Measurements from ENCODE around the gene CHST11. TPM values are rescaled to one million over a fixed set of nuclear protein-coding genes. Genes with fewer than 3 reads are reported as not detected.
A peak's percentile ranks its signal among the peaks of the same experiment; 100 is the strongest.

CHST11 gene
- total and polyA plus RNA-seq, 9 of the 15 experiments (the other 6 are each of a cell fraction or from before 2014, with no cell fraction given) = 2.3 to 38.7 (median 15.0) TPM

DNA sequence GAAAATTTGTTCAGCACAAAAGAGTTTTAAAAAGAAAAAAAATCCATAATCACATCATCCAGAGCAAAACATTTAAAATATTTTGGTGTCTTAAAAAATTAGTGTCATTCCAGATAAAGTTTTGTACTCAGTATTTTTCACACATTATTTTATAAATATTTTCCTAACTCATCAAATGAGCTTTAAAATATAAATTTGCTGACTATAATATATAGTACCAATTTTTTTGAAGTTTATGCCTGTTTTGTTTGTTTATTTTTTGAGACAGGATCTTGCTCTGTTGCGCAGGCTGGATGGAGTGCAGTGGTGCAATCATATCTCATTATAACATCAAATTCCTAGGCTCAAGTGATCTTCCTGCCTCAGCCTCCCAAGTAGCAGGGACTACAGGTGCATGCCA, 337.2 kb downstream of the CHST11 start:
- no peak for TF ChIP-seq SREBF2 (CRISPR knock-in tag; IDR thresholded peaks at IDR 0.05)
- peak; percentile 25; the same call in 1 of the 2 replicates for TF ChIP-seq MAFG (tag; conservative IDR thresholded peaks at IDR 0.05)
- no peak for TF ChIP-seq MTF1 (CRISPR knock-in tag; IDR thresholded peaks at IDR 0.05; ENCODE audit: borderline replicate concordance)
- peak; percentile 51; the same call in 1 of the 2 replicates for TF ChIP-seq C11orf30 (IDR thresholded peaks at IDR 0.05; ENCODE audit: low read depth)
- TF ChIP-seq ZNF316 (IDR thresholded peaks at IDR 0.05) = peak; percentile 73
- Histone ChIP-seq H3K4me3 (no peak overlapping the region), H3K36me3 (ENCODE audit: control insufficient read depth, insufficient read depth, low read length) (no peaks in the 10 kb centered on the region), H3K9me3 (replicated peaks; ENCODE audit: control insufficient read depth, insufficient read depth, low read depth, low read length) (no peaks in the 10 kb centered on the region), H3K9me1 (ENCODE audit: control insufficient read depth, insufficient read depth, low read length) (no peaks in the 10 kb centered on the region), H3K79me2 (ENCODE audit: control insufficient read depth, insufficient read depth, low read length) (no peaks in the 10 kb centered on the region), H4K20me1 (replicated peaks; ENCODE audit: control insufficient read depth, insufficient read depth, low read length) (no peaks in the 10 kb centered on the region), H3K27me3 (ENCODE audit: control insufficient read depth in 2 of 2, insufficient read depth in 2 of 2, low read length in 2 of 2) (peaks cover 0 to 7% of the 10 kb centered on the region in 2 experiments; a peak in 1 of 5 replicates), H2AFZ (ENCODE audit: low read depth, low read length) (no peak overlapping the region), H3K9ac (ENCODE audit: insufficient read depth in 1 of 2, low read depth in 2 of 2, low read length in 2 of 2) (no peak overlapping the region), H3K4me2 (ENCODE audit: insufficient read depth, low read length) (no peak overlapping the region), H3K4me1 (replicated peaks in 1 of 2; ENCODE audit: control insufficient read depth in 2 of 2, insufficient read depth in 2 of 2, low read length in 2 of 2) (peaks cover 6 to 12% of the 10 kb centered on the region in 2 experiments; a peak in 3 of 5 replicates), H3K27ac (ENCODE audit: extremely low read depth, low read depth, low read length) (no peak overlapping the region)
- in situ Hi-C loops (cut with MboI) (no loop called here), intact Hi-C loops (cut with micrococcal nuclease) (no loop called here)
- ATAC-seq = no peak
- no TSS peak for BruUV-seq (replicated peaks)
- no peak for FAIRE-seq
- POLR2A ChIA-PET = interaction anchor here (1.0 kb wide), 1 partner anchor 19 kb away, joined by 3 read pairs; no protein-coding TSS in a partner anchor
- CTCF ChIA-PET (ENCODE audit: low intra/inter-chr PET ratio) = no interaction called here
- DNase-seq (ENCODE audit: extremely low read depth in 1 of 4, low spot score in 3 of 4) = no peak
- WGBS (ENCODE audit: insufficient coverage, low coverage, missing lambda C conversion rate) = 83% methylated on average over 1 of the region's 1 CpG

DNA sequence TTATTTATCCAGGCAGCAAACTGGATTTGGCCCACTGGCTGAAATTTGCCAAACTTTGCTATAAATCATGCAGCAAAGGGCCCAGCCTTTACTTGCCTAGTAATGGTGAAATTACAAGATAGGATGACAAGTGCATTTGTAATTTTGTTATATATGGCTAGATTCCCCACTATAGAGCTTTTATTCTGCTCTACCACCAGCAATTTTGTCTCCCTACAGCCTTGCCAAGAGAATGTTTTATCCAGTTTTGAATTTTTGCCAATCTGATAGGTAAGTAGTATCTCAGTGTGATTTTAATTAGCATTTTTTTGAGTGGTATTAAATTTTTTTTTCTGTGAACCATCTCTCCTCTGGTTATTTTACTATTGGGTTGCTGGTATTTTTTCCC, 339.7 kb downstream of the CHST11 start:
- DNase-seq (ENCODE audit: extremely low read depth in 1 of 4, low spot score in 3 of 4) (no peak), ATAC-seq (no peak), FAIRE-seq (no peak)
- H3K4me1 ChIP-seq (replicated peaks in 1 of 2; ENCODE audit: control insufficient read depth in 2 of 2, insufficient read depth in 2 of 2, low read length in 2 of 2) = peaks cover 0 to 6% of the 10 kb centered on the region in 2 experiments; a peak in 1 of 5 replicates
- no peak overlapping the region for H3K4me2 ChIP-seq (ENCODE audit: insufficient read depth, low read length)
- H4K20me1 ChIP-seq (replicated peaks; ENCODE audit: control insufficient read depth, insufficient read depth, low read length) = no peaks in the 10 kb centered on the region
- no peaks in the 10 kb centered on the region for H3K9me3 ChIP-seq (replicated peaks; ENCODE audit: control insufficient read depth, insufficient read depth, low read depth, low read length)
- H3K36me3 ChIP-seq (ENCODE audit: control insufficient read depth, insufficient read depth, low read length) = no peaks in the 10 kb centered on the region
- H3K9me1 ChIP-seq (ENCODE audit: control insufficient read depth, insufficient read depth, low read length) = no peaks in the 10 kb centered on the region
- no peak overlapping the region for H3K9ac ChIP-seq (ENCODE audit: insufficient read depth in 1 of 2, low read depth in 2 of 2, low read length in 2 of 2)
- in situ Hi-C loops (cut with MboI) (no loop called here), intact Hi-C loops (cut with micrococcal nuclease) (no loop called here)
- no peak overlapping the region for H2AFZ ChIP-seq (ENCODE audit: low read depth, low read length)
- no peak overlapping the region for H3K4me3 ChIP-seq
- no peak overlapping the region for H3K27ac ChIP-seq (ENCODE audit: extremely low read depth, low read depth, low read length)
- no TSS peak for BruUV-seq (replicated peaks)
- H3K27me3 ChIP-seq (ENCODE audit: control insufficient read depth in 2 of 2, insufficient read depth in 2 of 2, low read length in 2 of 2) = peaks cover 0 to 7% of the 10 kb centered on the region in 2 experiments; a peak in 2 of 5 replicates
- POLR2A ChIA-PET = no interaction called here
- CTCF ChIA-PET (ENCODE audit: low intra/inter-chr PET ratio) = no interaction called here
- no peaks in the 10 kb centered on the region for H3K79me2 ChIP-seq (ENCODE audit: control insufficient read depth, insufficient read depth, low read length)
- TF ChIP-seq, protein P1, sequence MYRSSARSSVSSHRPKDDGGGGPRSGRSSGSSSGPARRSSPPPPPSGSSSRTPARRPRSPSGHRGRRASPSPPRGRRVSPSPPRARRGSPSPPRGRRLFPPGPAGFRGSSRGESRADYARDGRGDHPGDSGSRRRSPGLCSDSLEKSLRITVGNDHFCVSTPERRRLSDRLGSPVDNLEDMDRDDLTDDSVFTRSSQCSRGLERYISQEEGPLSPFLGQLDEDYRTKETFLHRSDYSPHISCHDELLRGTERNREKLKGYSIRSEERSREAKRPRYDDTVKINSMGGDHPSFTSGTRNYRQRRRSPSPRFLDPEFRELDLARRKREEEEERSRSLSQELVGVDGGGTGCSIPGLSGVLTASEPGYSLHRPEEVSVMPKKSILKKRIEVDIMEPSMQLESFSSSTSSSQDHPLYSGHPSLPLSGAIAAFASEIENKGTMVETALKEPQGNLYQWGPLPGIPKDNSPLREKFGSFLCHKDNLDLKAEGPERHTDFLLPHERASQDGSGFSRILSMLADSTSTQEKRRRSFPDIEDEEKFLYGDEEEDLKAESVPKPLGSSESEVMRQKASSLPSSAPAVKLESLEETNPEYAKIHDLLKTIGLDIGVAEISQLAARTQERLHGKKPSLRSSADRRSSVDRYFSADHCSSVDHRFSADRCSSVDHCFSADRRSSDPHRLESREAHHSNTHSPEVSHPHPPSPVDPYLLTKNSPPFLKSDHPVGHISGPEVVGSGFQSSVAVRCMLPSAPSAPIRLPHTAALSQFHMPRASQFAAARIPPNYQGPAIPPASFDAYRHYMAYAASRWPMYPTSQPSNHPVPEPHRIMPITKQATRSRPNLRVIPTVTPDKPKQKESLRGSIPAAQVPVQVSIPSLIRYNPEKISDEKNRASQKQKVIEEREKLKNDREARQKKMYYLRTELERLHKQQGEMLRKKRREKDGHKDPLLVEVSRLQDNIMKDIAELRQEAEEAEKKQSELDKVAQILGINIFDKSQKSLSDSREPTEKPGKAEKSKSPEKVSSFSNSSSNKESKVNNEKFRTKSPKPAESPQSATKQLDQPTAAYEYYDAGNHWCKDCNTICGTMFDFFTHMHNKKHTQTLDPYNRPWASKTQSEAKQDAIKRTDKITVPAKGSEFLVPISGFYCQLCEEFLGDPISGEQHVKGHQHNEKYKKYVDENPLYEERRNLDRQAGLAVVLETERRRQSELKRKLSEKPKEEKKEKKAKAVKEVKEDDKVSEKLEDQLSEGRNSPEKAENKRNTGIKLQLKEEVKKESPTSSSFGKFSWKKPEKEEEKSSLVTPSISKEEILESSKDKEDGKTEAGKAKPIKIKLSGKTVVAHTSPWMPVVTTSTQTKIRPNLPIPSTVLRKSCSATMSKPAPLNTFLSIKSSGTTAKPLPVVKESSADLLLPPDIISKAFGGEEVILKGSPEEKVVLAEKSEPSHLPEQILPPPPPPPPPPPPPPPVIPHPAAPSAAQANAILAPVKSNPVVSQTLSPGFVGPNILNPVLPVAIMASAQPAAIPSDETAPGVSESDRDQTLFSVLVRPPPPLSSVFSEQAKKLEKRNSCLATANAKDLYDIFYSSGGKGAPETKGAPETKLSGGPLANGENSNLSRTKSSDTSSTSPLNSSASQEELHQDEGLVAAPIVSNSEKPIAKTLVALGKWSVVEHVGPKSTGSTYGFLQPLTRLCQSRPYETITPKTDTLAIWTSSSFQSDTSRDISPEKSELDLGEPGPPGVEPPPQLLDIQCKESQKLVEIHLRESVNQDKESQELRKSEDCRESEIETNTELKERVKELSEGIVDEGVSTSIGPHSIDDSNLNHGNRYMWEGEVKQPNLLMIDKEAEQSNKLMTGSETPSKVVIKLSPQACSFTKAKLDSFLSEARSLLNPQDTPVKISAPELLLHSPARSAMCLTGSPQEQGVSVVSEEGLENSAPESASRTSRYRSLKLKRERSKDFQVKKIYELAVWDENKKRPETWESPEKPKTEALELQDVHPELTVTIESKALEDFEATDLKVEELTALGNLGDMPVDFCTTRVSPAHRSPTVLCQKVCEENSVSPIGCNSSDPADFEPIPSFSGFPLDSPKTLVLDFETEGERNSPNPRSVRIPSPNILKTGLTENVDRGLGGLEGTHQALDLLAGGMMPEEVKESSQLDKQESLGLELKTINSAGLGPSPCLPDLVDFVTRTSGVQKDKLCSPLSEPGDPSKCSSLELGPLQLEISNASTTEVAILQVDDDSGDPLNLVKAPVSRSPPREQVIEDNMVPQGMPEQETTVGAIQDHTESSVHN (IDR thresholded peaks at IDR 0.05; ENCODE audit: borderline replicate concordance in 1 of 2, low read depth in 1 of 2) = no peak
- TF ChIP-seq ZNF57 (CRISPR knock-in tag; IDR thresholded peaks at IDR 0.05) (no peak), PTBP1 (IDR thresholded peaks at IDR 0.05; ENCODE audit: low read depth, low read length) (no peak), MBD2 (IDR thresholded peaks at IDR 0.05; ENCODE audit: borderline replicate concordance, low read depth) (no peak), ZNF436 (CRISPR knock-in tag; IDR thresholded peaks at IDR 0.05) (no peak)
